IPS DF 19.7 (cell line): ENCODE measurements around the gene SUSD3.
"Not testable (repeated sequence)": the region's sequence is repeated elsewhere in the genome, so short reads cannot be mapped to it uniquely, and the experiment has no call there.

ENCODE experiments used
- DNase-seq: peaks from one replicate; pipeline ENCODE4 v3.0.0-alpha.2; 2013; ENCODE audit warnings: low read depth, low spot score

SUSD3 gene

GRCh38 chr9:93111001-93111370 lies 52.5 kb downstream of the SUSD3 start:
- no peak for DNase-seq

- no peak for DNase-seq
These were observed 53.0 kb downstream of the SUSD3 start for GRCh38 chr9:93111371-93112115.

- no peak for DNase-seq
These were observed 53.8 kb downstream of the SUSD3 start for GRCh38 chr9:93112116-93112863.

GRCh38 chr9:93112864-93113389 lies 54.4 kb downstream of the SUSD3 start:
- no peak for DNase-seq

GRCh38 chr9:93114169-93114983 lies 55.9 kb downstream of the SUSD3 start:
- no peak for DNase-seq

- DNase-seq = no peak
These were observed 56.5 kb downstream of the SUSD3 start for GRCh38 chr9:93114984-93115335.

- no peak for DNase-seq
These were observed 57.1 kb downstream of the SUSD3 start for GRCh38 chr9:93115486-93116071.

- no peak for DNase-seq
These were observed 57.8 kb downstream of the SUSD3 start for GRCh38 chr9:93116072-93116961.

- not testable (repeated sequence) for DNase-seq
These were observed 59.0 kb downstream of the SUSD3 start for GRCh38 chr9:93117521-93117920.

- no peak for DNase-seq
These were observed 59.7 kb downstream of the SUSD3 start for GRCh38 chr9:93117924-93118862.

- no peak for DNase-seq
These were observed 60.6 kb downstream of the SUSD3 start for GRCh38 chr9:93118863-93119702.

GRCh38 chr9:93119703-93119952 lies 61.1 kb downstream of the SUSD3 start:
- no peak for DNase-seq

- DNase-seq = no peak
These were observed 61.7 kb downstream of the SUSD3 start for GRCh38 chr9:93119953-93120845.

- no peak for DNase-seq
These were observed 62.4 kb downstream of the SUSD3 start for GRCh38 chr9:93120846-93121315.

- no peak for DNase-seq
These were observed 63.1 kb downstream of the SUSD3 start for GRCh38 chr9:93121316-93122241.

- no peak for DNase-seq
These were observed 64.3 kb downstream of the SUSD3 start for GRCh38 chr9:93122721-93123221.
